ENCODE results near the gene FKBP1A. TPM values are rescaled to one million over a fixed set of nuclear protein-coding genes. Genes with fewer than 3 reads are reported as not detected.

Gene FKBP1A
- total and polyA plus RNA-seq, 9 of the 15 experiments (the other 6 are each of a cell fraction or from before 2014, with no cell fraction given), result 48.8 to 502 (median 89.6) TPM

DNA sequence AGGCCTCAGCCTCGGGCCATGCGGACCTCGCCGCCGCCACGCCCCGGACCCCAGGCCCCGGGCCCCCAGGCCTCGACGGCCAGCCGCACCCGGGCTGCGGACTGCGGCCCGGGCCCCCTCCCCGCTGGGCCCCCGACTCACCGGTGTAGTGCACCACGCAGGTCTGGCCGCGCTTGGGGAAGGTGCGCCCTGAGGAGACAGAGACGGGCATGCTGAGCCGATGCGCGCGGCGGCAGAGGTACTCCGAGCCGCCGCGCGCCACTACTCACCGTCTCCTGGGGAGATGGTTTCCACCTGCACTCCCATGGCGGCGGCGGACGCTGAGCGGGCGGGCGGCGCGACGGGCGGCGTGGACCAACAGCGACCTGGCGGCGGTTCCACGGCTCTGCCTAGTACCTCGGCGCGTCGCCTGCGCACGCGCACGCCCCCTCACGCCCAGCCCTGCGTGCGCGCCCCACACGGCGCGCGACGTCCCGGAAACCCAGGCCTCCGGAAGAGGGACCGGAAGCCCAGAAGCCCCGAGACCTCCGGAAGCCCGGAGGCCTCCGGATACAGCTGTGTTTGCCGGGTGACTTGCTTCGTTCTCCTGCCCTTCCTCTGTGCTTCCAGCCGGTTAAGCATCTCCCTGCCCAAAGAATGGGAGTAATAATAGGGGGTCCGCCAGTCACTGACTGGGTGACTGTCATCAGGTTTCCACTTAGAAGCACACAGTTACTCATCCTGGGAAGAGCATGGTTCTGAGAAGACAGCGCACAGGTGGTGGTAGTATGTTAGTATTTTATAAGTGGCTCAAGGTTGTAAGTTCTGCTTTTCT, at the start of gene FKBP1A (continued):
- TF ChIP-seq, protein P1, sequence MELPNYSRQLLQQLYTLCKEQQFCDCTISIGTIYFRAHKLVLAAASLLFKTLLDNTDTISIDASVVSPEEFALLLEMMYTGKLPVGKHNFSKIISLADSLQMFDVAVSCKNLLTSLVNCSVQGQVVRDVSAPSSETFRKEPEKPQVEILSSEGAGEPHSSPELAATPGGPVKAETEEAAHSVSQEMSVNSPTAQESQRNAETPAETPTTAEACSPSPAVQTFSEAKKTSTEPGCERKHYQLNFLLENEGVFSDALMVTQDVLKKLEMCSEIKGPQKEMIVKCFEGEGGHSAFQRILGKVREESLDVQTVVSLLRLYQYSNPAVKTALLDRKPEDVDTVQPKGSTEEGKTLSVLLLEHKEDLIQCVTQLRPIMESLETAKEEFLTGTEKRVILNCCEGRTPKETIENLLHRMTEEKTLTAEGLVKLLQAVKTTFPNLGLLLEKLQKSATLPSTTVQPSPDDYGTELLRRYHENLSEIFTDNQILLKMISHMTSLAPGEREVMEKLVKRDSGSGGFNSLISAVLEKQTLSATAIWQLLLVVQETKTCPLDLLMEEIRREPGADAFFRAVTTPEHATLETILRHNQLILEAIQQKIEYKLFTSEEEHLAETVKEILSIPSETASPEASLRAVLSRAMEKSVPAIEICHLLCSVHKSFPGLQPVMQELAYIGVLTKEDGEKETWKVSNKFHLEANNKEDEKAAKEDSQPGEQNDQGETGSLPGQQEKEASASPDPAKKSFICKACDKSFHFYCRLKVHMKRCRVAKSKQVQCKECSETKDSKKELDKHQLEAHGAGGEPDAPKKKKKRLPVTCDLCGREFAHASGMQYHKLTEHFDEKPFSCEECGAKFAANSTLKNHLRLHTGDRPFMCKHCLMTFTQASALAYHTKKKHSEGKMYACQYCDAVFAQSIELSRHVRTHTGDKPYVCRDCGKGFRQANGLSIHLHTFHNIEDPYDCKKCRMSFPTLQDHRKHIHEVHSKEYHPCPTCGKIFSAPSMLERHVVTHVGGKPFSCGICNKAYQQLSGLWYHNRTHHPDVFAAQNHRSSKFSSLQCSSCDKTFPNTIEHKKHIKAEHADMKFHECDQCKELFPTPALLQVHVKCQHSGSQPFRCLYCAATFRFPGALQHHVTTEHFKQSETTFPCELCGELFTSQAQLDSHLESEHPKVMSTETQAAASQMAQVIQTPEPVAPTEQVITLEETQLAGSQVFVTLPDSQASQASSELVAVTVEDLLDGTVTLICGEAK (IDR thresholded peaks at IDR 0.05), result peak; percentile 97
- TF ChIP-seq, protein P1 (CRISPR knock-in tag; IDR thresholded peaks at IDR 0.05), result no peak
- TF ChIP-seq MECOM (CRISPR knock-in tag; IDR thresholded peaks at IDR 0.05) (no peak), ZBTB8A (IDR thresholded peaks at IDR 0.05; ENCODE audit: partially characterized antibody) (no peak), ZFP30 (CRISPR knock-in tag; IDR thresholded peaks at IDR 0.05; ENCODE audit: borderline replicate concordance) (no peak), RCOR1 (IDR thresholded peaks at IDR 0.05; ENCODE audit: borderline replicate concordance in 1 of 2, low read depth in 2 of 2, low read length in 2 of 2) (no peak), PHTF2 (CRISPR knock-in tag; IDR thresholded peaks at IDR 0.05) (no peak), ZC3H4 (CRISPR knock-in tag; IDR thresholded peaks at IDR 0.05; ENCODE audit: borderline replicate concordance) (no peak), TEAD2 (tag; IDR thresholded peaks at IDR 0.05) (no peak), ZNF644 (tag; IDR thresholded peaks at IDR 0.05; ENCODE audit: low read depth) (no peak), POU5F1 (IDR thresholded peaks at IDR 0.05; ENCODE audit: borderline replicate concordance, low read depth, low read length, partially characterized antibody) (peak; percentile 26), TAF15 (IDR thresholded peaks at IDR 0.05; ENCODE audit: low read depth, low read length) (no peak), MTA2 (IDR thresholded peaks at IDR 0.05; ENCODE audit: low read depth) (no peak), ZNF551 (CRISPR knock-in tag; IDR thresholded peaks at IDR 0.05) (no peak), MYNN (IDR thresholded peaks at IDR 0.05) (no peak), MYNN (CRISPR knock-in tag; IDR thresholded peaks at IDR 0.05) (no peak), ZNF778 (CRISPR knock-in tag; IDR thresholded peaks at IDR 0.05) (no peak), ZNF175 (CRISPR knock-in tag; IDR thresholded peaks at IDR 0.05; ENCODE audit: low read depth) (no peak), IRF2 (CRISPR knock-in tag; IDR thresholded peaks at IDR 0.05) (no peak)
- TF ChIP-seq, protein P2, sequence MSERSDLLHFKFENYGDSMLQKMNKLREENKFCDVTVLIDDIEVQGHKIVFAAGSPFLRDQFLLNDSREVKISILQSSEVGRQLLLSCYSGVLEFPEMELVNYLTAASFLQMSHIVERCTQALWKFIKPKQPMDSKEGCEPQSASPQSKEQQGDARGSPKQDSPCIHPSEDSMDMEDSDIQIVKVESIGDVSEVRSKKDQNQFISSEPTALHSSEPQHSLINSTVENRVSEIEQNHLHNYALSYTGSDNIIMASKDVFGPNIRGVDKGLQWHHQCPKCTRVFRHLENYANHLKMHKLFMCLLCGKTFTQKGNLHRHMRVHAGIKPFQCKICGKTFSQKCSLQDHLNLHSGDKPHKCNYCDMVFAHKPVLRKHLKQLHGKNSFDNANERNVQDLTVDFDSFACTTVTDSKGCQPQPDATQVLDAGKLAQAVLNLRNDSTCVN (CRISPR knock-in tag; IDR thresholded peaks at IDR 0.05), result no peak

Measured in K562 (cell line).